Prostate gland (tissue), 2 donors: ENCODE measurements around the gene MPZL1. TPM values are rescaled to one million over a fixed set of nuclear protein-coding genes. Genes with fewer than 3 reads are reported as not detected.

ENCODE experiments used
- DNase-seq: peaks from one replicate; pipeline ENCODE4 v3.0.0-alpha.2; 2019; ENCODE audit warnings: low spot score
- H3K27ac ChIP-seq, 2 donors: fragments of 200-600 bp; sonication (generic); 2 replicates each; pipeline ENCODE4 v1.5.1; 2017 to 2019
- H3K27me3 ChIP-seq: fragments of 200-600 bp; sonication (generic); replicated peaks from 2 replicates; pipeline ENCODE4 v1.5.1; 2019; ENCODE audit not compliant: insufficient read depth
- H3K36me3 ChIP-seq, 2 donors: fragments of 200-600 bp; sonication (generic); 1 replicate in 1 of 2; 2 replicates in 1 of 2; pipeline versions ENCODE4 v1.5.1 to v1.8.1; 2017 to 2019
- H3K4me1 ChIP-seq: fragments of 200-600 bp; sonication (generic); replicated peaks from 2 replicates; pipeline ENCODE4 v1.5.1; 2019
- H3K4me3 ChIP-seq, 2 donors: fragments of 200-600 bp; sonication (generic); 2 replicates each; pipeline ENCODE4 v1.5.1; 2017 to 2019
- H3K9me3 ChIP-seq: fragments of 200-600 bp; sonication (generic); 2 replicates; pipeline ENCODE4 v1.5.1; 2017
- POLR2A ChIP-seq: fragments of 450-650 bp; IDR thresholded peaks from one replicate; pipeline ENCODE4 v1.6.1; 2016; ENCODE audit warnings: antibody characterized with exemption, mild to moderate bottlenecking
- POLR2AphosphoS5 ChIP-seq: sonication (generic); formaldehyde crosslinking; IDR thresholded peaks from one replicate; pipeline ENCODE4 v1.6.1; 2017; ENCODE audit warnings: antibody characterized with exemption
- WGBS: methylation state at CpG from one replicate; pipeline ENCODE4 v1.1.5; 2018; 5-methylcytosine and 5-hydroxymethylcytosine counted together
- intact Hi-C: fragments of 100-400 bp; cut with DNase I; formaldehyde crosslinking; loops from one replicate; pipeline ENCODE4 v1.14.2; 2022
- total RNA-seq, 2 donors: library from RNA; depleted of rRNA; stranded (reverse); fragments of >200 nt; gene quantifications; one replicate each; pipeline ENCODE4 v1.1.0, GENCODE V29; 2016
- TF ChIP-seq, protein P1 (sequence below), 4 experiments: fragments of 200-600 bp in 2 of 4; fragments of 450-650 bp in 2 of 4; sonication (generic) in 2 of 4; IDR thresholded peaks; 1 replicate in 3 of 4; 2 replicates in 1 of 4; pipeline ENCODE4 v1.5.1; 2016 to 2019; ENCODE audit warnings: antibody characterized with exemption in 4 of 4, mild to moderate bottlenecking in 2 of 4, moderate library complexity in 2 of 4

The MPZL1 gene
- total RNA-seq, 2 donors from 2014 or later: 52.5 to 135 TPM

DNA sequence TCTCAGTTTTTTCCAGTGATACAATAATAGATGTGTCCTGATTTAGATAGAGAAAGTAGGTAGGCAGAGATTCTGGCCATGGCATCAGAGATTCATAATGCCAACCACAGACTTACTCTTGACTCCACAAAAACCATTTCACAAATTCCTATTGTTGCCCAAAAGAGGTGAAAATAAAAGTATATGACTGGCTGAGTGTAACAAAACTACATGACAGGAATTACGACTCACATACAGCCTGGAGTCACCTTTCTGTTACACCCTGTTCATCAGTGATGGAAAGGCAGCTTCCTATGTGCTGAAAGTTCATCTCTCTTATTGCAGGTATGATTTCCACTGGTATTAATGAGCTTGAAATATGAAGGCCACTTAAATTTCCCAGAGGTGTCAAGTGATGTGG lies 72.3 kb downstream of the MPZL1 start:
- TF ChIP-seq, protein P1, sequence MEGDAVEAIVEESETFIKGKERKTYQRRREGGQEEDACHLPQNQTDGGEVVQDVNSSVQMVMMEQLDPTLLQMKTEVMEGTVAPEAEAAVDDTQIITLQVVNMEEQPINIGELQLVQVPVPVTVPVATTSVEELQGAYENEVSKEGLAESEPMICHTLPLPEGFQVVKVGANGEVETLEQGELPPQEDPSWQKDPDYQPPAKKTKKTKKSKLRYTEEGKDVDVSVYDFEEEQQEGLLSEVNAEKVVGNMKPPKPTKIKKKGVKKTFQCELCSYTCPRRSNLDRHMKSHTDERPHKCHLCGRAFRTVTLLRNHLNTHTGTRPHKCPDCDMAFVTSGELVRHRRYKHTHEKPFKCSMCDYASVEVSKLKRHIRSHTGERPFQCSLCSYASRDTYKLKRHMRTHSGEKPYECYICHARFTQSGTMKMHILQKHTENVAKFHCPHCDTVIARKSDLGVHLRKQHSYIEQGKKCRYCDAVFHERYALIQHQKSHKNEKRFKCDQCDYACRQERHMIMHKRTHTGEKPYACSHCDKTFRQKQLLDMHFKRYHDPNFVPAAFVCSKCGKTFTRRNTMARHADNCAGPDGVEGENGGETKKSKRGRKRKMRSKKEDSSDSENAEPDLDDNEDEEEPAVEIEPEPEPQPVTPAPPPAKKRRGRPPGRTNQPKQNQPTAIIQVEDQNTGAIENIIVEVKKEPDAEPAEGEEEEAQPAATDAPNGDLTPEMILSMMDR (IDR thresholded peaks at IDR 0.05): no peak
- TF ChIP-seq POLR2A: no peak
- TF ChIP-seq POLR2AphosphoS5: no peak
- intact Hi-C loops: no loop called here
- Histone ChIP-seq H3K27me3 (no peaks in the 10 kb centered on the region), H3K27ac (no peak overlapping the region), H3K4me1 (peaks cover 9% of the 10 kb centered on the region), H3K9me3 (no peaks in the 10 kb centered on the region), H3K4me3 (no peak overlapping the region), H3K36me3 (no peaks in the 10 kb centered on the region)
- 100% methylated on average over 1 of the region's 1 CpG for WGBS
- no peak for DNase-seq

DNA sequence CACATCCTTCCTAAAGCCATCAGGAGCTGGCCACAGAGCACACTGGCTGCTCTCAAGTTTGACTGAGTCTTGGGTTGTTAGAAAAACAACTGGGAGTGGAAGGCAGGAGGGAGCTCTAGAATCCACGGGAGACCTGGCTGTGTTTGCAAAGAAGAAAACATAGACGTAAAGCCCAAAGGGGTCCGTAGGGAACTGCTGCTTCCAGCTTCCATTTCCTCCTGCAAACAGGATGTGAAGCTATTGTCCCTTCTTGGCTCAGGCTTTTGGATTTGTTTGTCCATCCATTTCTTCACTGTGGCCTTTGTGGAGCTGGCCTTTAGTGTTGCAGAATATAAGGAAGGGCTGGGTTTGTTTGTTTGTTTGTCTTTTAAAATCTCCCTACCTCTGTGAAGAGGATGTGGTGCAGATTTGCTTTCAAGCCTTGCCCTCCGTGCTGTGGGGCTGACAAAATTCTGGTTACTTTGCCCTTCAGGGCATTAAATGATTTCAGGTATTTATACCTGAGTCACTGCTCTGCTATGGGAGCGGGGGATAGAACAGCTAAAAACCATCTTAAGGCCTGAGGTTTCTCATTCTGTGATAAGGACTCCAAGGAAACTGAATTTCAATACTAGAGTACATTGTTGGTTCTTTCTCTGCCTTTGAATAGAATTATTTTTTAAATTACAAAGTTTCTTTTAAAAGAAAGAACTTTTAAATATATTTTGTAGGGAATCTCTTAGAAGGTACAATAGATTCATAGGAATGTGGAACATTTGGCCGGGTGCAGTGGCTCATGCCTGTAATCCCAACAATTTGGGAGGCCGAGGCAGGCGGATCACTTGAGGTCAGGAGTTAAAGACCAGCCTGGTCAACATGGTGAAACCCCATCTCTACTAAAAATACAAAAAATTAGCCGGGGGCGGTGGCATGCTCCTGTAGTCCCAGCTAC lies 74.3 kb downstream of the MPZL1 start:
- DNase-seq: no peak
- intact Hi-C loops: no loop called here
- Histone ChIP-seq H3K4me1 (peaks cover 9% of the 10 kb centered on the region), H3K27me3 (no peaks in the 10 kb centered on the region), H3K4me3 (no peak overlapping the region), H3K36me3 (no peaks in the 10 kb centered on the region), H3K27ac (peak overlapping the region; percentile 41 to 62), H3K9me3 (no peaks in the 10 kb centered on the region)
- no peak for TF ChIP-seq POLR2A
- WGBS: 61% methylated on average over 10 of the region's 10 CpGs

DNA sequence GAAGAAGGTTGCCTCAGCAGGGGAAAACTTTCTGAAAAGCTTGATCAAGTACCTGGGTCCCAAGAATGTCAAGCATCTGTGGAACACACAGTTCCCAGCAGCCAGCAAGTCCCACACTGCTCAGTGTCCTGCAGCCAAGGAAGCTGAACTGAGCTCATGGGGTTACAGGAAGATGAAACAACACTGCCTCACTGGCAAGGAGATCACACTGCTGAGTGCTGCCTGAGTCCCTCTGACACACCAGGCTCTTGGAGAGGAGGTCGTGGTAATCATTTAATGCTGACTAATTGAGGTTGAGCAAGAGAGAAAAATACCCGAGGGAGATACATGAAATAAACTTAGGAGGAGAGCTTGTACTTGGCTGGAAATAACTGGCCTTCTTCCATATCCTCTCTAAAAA lies 75.2 kb downstream of the MPZL1 start:
- Histone ChIP-seq H3K36me3 (no peaks in the 10 kb centered on the region), H3K4me3 (no peak overlapping the region), H3K9me3 (no peaks in the 10 kb centered on the region), H3K4me1 (peaks cover 9% of the 10 kb centered on the region), H3K27ac (peak overlapping the region; percentile 10 to 62), H3K27me3 (no peaks in the 10 kb centered on the region)
- intact Hi-C loops: no loop called here
- 6% methylated on average over 2 of the region's 2 CpGs for WGBS
- peak; percentile 80 for DNase-seq
- TF ChIP-seq, protein P1 (IDR thresholded peaks at IDR 0.05): no peak
- peak; percentile 89 for TF ChIP-seq POLR2AphosphoS5
- no peak for TF ChIP-seq POLR2A

DNA sequence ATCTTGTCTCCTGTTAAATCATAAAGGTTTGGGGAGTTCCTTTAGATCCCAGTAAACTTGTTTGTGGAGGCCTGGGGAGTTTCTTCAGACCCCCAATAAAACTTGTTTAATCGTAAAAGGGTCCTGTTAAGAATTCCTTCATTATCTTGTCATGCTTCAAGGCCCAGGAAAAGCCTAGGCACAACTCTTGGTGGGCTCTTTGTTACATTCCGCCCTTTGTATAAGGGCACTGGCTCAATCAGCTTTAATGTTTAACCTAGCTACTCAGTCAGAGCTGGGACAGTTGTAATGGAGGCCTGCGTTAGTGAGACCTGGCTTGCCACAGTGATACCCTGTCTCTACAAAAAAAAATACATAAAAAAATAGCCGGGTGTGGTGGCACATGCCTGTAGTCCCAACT lies 77.2 kb downstream of the MPZL1 start:
- Histone ChIP-seq H3K9me3 (no peaks in the 10 kb centered on the region), H3K4me1 (peaks cover 9% of the 10 kb centered on the region), H3K27me3 (no peaks in the 10 kb centered on the region), H3K4me3 (no peak overlapping the region), H3K27ac (no peak overlapping the region), H3K36me3 (no peaks in the 10 kb centered on the region)
- intact Hi-C loops: no loop called here
- 55% methylated on average over 4 of the region's 4 CpGs for WGBS
- TF ChIP-seq, protein P1 (IDR thresholded peaks at IDR 0.05): no peak
- no peak for TF ChIP-seq POLR2AphosphoS5
- TF ChIP-seq POLR2A: no peak
- DNase-seq: no peak

DNA sequence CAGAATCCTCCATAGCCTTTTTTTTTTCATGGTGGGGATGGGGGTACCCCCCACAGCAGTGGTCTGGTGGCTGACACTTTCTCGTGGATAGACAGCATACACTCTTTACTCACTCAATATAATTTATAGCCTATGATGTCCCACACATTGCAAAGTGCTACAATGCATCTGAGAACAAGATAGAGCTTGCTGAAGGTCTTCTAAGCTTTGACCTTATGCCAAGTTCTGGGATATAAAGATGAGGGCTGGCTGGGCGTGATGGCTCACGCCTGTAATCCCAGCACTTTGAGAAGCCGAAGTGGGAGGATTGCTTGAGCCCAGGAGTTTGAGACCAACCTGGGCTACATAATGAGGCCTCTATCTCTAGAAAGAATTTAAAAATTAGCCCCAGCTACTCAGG lies 78.0 kb downstream of the MPZL1 start:
- Histone ChIP-seq H3K4me3 (no peak overlapping the region), H3K36me3 (no peaks in the 10 kb centered on the region), H3K9me3 (no peaks in the 10 kb centered on the region), H3K27ac (no peak overlapping the region), H3K27me3 (no peaks in the 10 kb centered on the region), H3K4me1 (peaks cover 9% of the 10 kb centered on the region)
- WGBS: 14% methylated on average over 4 of the region's 4 CpGs
- TF ChIP-seq, protein P1 (IDR thresholded peaks at IDR 0.05): no peak
- TF ChIP-seq POLR2A (no peak), POLR2AphosphoS5 (peak; percentile 45)
- no peak for DNase-seq
- intact Hi-C loops: loop anchor here (5.0 to 10.0 kb wide), 2 partner anchors 245 to 283 kb away; partner anchors contain the start of gene CREG1
